Stimulated activated CD8-positive, alpha-beta memory T cell treated with anti-CD3 and anti-CD28 coated beads, Interleukin-4, amount 100 ng/mL, for 4 hours (primary cell): ENCODE data around the gene ERMN.
A peak's percentile ranks its signal among the peaks of the same experiment; 100 is the strongest.

Source experiments
- DNase-seq, 2 donors: peaks; one replicate each; pipeline ENCODE4 v3.0.0-alpha.2; 2020; ENCODE audit warnings: low read depth in 2 of 2, low spot score in 1 of 2

Gene ERMN

DNA sequence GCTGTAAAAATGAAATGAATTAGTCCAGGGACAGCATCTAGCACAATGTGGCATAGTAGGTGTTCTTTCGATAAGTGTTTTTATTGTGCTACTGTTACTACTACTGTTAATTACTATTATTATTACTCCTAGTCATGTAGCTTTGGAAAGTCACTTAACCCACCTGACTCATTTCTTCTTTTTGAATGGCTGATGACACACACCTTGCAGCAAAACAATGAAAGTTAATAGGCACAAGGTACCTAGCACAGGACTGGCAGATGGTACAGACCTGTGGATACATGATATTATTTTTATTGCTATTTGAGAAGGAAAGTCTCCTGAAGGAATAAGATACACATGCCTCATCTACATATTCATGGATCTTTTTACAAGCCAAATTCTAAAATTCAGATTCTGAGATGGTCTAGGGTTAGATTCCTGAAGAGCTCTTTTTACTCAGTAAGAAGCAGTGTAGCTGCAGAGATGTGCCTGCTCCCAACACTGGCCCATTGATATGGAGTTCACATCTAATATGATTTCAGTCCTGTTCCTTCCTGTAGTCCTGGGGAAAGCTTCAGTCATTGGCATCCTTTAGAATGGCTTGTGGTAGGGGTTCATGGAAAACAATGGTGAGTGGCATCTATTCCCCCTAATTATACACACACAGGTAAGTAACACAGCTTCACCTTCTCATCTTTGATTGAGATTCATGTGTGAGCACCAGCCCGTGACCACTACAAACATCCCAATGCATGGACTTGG lies 7.9 kb upstream of the ERMN start:
- DNase-seq, result no peak

DNA sequence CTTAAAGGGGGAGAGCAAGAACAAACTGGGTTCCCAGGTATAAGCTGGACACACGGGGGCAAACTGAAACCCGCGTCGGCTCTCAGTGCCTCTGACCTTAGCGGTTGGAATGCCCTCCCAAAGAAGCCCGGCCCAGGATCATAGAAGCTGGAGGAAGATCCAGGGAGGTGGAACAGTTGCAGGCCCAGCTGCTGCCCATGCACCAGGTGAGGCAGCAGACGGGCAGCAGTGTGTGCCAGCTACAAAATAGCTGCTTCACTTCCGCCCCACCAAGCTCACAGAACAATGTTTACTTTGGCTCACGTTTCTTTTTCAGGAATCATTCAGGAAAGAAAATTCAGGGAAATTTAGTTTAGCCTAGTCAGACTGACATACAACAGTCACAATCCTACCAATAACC lies 3.9 kb upstream of the ERMN start:
- no peak for DNase-seq

- DNase-seq, result peak; percentile 74 to 82
Observed at GRCh38 chr2:157327621-157328500, 2.2 kb upstream of the ERMN start.

DNA sequence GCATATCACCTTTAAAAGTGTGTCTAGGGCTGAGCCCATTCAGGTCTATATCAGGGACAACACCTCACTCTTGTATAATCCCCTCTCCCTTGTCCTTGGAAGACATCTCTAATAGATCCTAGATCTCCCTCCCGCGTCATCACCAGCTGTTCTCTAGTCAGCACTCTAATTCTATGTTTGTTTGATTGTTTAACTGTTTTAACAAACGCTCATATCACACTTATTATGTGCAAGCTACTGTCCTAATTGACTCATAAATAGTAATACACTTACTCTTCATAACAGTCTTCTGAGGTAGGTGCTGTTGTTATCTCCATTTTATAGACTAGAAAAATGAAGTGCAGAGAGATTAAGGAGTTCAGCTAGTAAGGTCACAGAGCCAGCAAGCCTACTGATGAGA lies 1.6 kb upstream of the ERMN start:
- no peak for DNase-seq

- DNase-seq, result no peak
Observed at GRCh38 chr2:157326698-157327097, 1.1 kb upstream of the ERMN start.

GRCh38 chr2:157324331-157324843 lies 1.2 kb downstream of the ERMN start:
- DNase-seq, result no peak

GRCh38 chr2:157322432-157322831 lies 3.2 kb downstream of the ERMN start:
- DNase-seq, result no peak

GRCh38 chr2:157321466-157321865 lies 4.2 kb downstream of the ERMN start:
- DNase-seq, result no peak

DNA sequence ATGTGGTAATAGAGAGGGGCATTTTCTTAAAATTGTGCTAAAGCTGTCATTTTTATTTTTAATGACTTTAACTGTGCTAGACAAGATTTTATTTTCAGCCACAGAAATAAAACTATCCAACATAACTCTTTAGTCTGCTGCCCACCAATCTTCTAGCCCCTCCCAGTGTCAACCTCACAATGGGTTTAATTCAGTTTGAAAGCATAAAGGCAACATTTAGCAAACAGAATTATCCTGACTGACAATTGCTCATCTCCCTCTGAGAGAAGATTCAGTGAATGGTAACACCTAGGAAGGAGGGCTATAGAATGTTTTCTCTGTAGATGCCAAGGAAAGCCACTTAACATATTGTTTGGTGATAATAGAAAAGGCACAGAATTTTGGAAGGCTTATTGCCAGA lies 5.2 kb downstream of the ERMN start:
- no peak for DNase-seq

GRCh38 chr2:157319795-157320194 lies 5.8 kb downstream of the ERMN start:
- no peak for DNase-seq

- DNase-seq, result no peak
Observed at GRCh38 chr2:157318884-157319283, 6.7 kb downstream of the ERMN start.

DNA sequence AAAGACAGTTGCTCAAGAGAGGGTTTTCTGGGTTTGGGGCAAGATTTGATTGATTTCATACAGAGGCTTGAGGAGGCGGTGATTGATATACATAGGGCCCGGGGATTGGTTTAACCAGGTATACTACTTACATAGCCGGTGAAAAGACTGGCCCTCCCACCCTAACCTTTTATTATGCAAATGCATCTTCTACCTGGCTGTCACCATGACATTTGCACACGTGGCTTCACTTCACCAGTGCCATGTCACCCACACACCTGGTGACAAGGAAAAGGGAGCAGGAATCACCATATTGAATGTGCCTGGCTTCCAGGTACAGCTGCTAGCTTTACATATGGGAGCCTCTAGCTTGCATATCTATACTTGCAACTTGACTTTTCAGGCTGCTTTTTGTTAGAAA lies 9.7 kb downstream of the ERMN start:
- DNase-seq, result no peak

GRCh38 chr2:157312866-157313486 lies 12.6 kb downstream of the ERMN start:
- DNase-seq, result no peak

GRCh38 chr2:157311706-157312105 lies 13.9 kb downstream of the ERMN start:
- DNase-seq, result no peak

- no peak for DNase-seq
Observed at GRCh38 chr2:157309878-157310277, 15.7 kb downstream of the ERMN start.

DNA sequence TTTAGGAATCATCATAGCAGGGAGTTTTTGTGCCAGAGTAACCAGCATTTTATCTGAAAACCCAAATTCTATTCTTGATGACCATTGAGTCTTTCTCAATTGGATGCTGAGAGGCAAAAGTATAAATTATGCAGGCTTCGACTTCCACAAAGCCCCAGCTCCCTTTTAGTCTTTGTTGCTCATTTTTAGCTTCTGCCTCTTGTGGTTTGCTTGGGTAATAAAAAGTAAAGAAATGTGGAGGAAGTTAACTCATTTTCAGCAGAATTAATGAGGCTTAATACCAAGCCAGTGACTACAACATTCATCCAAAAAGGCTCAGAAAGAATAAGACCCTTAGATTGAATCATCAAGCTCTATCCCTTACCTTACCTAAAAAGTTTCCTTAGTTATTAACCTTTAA lies 18.6 kb downstream of the ERMN start:
- no peak for DNase-seq

DNA sequence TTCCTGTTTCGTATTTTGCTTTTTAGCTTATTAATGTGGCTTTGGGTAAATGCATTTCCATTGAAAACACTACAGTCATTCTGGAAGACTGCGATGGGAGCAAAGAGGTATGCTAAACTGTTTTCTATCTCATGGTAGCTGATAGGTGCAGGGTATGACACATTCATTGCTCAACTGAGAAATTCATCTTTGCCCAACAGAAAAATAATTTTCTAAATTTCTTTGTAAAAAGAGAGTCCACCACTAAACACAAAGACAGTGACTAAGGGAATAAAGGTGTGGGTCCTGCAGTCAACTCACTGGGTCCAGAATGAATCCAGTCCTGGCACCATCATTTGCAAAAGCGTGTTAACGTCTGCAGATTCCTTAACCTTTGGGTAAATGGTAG lies 19.9 kb downstream of the ERMN start:
- no peak for DNase-seq

- no peak for DNase-seq
Observed at GRCh38 chr2:157304811-157305722, 20.6 kb downstream of the ERMN start.

DNA sequence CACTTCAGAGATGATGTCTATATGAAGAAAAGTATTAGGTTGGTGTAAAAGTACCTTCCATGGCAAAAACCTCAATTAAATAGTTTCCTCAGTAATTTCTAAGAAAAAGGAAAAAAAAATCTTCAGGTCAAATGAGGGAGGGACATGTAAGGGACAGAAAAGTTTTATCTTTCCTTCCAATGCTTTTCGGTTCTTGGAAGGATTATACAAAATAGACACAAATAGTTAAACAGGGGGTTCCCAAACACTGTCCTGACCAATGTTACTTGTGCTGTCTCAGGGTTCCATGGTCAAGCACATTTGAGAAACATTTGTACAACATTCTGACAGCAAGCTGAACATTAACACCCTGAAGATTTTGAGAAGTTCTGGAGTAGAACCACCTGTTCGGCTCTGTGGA lies 22.0 kb downstream of the ERMN start:
- DNase-seq, result no peak

GRCh38 chr2:157302492-157303099 lies 23.0 kb downstream of the ERMN start:
- DNase-seq, result no peak
